ENCODE results near the gene DPYSL4.

DPYSL4 gene

DNA sequence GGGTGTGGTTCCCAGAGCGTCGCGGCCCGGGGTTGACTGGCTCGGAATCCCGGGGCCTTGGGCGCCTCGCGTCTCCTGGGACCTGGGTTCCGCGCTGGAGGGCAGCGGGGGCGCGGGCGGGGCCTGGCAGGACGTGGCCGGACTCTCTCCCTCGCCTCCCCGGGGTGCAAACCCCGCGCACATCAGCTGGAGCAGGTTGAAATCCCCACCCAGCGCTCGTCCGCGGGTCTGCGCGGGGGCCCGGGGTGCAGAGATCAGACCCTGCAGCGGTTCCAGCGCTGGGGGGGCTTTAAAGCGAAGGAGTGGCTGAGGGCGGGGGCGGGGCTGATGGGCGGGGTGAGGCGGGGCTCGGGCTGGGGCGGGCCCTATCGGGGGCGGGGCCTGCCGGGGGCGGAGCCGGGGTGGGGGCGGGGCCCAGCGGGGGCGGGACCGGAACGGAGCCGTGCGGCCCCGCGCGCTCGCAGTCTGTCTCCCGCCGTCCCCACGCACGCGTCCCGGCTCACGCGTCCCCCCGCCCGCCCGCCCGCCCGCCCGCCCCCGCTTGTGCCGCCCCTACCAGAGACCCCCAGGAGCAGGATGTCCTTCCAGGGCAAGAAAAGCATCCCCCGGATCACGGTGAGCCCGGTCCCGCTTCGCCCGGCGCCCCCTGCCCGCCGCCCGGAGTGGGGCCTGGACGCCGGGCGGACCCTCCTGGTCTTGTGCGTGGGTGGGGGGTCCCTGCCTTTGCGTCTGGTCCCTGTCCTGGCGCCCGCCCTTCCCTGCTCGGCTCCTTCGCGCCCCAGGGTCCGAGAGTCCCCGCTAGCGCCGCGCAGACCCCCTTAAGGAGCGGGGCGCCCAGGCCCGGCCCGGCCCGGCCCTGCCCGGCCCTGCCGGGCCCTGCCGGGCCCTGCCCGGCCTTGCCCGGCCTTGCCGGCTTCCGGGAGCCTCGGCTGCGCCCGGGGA lies at the start of gene DPYSL4:
DPYSL4 (plus strand) TSS at position 461 of the 942 bp plus-strand sequence; CDS start at position 577, 116 bp downstream.
- no peak for DNase-seq

DNA sequence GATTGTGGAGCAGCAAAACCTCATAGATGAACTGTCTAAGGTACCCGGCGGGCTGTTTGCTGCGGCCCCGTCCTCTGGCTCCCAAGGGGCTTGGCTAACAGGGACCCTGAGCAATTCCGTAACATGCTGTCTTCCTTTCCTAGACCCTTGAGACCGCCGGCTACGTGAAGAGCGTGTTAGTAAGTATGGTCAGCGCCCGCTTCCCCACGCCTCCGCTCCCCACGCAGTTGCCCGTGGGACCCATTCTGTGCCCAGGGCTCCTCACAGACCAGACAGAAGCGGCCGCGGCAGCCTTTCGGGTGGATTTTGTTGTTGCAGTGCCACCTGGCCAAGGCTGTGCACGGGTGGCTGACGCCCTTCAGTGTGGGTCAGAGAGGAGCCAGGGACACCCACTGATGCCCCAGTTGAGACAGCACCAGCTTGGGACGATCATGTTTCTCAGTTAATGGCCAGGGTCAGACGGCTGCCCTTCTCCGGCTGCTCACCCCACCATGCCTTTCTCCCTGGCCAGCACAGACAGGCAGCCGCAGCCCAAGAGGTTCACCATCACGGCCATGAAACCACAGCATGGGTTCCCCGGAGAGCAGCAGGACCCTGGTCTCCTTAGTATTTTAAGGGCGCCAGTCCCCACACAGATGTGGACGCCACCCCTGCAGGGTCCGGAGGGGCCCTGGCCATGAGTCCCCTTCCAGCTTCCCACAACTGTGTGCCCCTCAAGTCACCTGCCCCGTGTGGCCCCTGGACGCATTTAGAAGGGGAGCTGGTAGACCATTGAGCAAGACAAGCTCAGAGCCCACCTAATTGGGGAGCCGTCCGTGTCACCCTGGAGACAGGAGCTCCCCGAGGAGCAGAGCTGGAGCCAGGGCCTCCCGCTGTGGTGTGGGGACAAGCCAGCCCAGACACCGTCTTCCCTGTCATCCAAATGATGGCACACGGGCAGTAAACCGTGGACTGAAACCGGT lies 49.4 kb upstream of the DPYSL4 start:
- DNase-seq, result no peak

DNA sequence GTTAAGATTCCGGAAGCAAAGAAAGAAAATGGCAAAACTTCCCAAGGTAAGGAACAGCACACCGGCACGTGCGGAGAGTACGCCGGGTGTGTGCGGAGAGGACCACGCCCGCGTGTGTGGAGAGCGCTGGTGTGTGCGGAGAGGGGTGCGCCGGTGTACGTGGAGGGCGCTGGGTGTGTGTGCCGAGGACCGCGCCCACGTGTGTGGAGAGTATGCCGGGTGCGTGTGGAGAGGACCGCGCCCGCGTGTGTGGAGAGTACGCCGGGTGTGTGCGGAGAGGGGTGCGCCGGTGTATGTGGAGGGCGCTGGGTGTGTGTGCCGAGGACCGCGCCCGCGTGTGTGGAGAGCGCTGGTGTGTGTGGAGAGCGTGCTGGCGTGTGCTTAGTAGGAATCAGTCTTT lies 48.6 kb upstream of the DPYSL4 start:
- no peak for DNase-seq

DNA sequence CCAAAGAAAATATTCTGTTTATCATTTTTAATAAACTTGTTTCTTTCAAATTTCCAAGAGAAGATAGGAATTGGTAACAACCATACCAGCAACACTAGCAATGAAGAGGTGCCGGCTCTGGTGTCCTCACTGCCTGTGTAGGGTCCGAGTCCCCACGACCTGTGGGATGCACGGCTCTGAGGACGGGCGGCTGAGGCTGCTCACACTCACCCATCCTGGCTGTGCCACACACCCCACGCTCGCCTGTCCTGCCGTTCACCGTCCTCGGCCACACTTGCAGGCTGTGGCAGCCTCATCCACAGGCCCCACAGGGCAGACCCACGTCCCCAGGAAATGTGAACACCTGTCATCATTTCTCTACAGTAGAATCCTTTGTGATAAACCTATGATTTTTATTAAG lies 48.2 kb upstream of the DPYSL4 start:
- no peak for DNase-seq

DNA sequence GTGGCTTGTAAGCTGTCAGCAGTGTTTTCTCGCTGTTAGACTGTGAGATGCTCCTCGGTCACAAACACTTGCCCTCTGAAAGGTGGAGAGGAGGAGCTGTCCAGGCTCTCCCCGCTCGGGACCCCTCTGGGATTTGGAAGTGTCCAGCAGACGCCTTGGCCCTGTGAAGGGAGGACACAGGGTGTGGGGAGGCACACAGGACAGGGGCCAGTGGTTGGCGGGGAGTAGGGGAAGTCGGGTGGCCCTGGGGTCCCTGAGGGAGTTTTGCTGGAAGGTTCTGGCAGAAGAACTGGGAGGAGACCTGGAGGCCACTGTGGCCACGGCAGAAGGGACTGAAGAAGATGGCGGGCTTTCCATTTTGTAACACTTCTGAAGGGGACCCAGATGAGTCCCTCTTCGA lies 47.2 kb upstream of the DPYSL4 start:
- DNase-seq, result no peak

DNA sequence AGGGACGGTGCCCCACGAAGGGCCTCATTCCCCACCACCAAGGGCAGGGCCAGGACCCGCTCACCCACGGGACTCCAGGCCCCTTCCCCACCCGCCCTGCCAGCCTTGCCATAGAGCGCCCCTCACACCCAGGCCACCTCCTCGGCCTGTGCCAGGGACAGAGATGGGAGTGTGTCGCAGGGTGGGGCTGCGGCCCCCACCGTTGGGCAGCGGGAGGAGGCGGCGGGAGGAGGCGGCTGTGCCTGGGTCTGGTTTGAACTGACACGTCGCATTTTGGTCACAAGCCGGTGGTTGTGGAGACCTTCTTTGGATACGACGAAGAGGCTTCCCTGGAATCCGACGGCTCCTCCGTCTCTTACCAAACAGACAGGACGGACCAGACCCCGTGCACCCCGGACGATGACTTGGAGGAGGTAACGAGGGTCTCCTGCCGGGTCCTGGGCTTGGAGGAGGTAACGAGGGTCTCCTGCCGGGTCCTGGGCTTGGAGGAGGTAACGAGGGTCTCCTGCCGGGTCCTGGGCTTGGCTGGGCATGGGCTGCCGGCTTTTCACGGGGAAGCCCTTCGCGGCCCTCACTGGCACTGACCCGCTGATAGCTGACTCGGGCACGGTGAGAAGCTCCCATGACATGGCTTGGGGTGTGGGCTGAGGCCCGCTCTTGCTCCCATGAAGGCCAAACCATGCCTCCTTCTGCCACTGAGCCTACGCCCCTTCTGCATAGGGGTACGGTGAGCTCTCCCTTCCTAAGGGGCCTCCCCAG lies 46.4 kb upstream of the DPYSL4 start:
- DNase-seq, result no peak

DNA sequence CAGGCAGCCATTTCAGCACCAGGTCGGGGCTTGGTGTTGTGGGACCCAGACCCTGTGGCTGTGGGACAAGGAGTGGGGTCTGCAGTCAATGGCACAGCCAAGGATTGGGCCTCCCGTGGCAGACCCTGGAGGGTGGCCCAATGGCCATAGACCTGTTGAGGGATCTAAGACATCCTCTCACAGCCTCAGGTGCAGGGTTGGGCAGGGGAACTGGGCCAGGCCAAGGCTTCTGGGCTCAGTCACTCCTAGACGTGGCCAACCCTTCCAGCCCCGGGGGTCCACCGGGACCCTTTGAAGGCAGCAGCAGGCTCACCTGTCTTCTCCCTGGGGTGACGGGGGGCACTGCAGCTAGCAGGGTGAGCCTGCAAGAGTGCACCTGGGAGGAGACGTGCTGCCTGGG lies 45.7 kb upstream of the DPYSL4 start:
- DNase-seq, result no peak

DNA sequence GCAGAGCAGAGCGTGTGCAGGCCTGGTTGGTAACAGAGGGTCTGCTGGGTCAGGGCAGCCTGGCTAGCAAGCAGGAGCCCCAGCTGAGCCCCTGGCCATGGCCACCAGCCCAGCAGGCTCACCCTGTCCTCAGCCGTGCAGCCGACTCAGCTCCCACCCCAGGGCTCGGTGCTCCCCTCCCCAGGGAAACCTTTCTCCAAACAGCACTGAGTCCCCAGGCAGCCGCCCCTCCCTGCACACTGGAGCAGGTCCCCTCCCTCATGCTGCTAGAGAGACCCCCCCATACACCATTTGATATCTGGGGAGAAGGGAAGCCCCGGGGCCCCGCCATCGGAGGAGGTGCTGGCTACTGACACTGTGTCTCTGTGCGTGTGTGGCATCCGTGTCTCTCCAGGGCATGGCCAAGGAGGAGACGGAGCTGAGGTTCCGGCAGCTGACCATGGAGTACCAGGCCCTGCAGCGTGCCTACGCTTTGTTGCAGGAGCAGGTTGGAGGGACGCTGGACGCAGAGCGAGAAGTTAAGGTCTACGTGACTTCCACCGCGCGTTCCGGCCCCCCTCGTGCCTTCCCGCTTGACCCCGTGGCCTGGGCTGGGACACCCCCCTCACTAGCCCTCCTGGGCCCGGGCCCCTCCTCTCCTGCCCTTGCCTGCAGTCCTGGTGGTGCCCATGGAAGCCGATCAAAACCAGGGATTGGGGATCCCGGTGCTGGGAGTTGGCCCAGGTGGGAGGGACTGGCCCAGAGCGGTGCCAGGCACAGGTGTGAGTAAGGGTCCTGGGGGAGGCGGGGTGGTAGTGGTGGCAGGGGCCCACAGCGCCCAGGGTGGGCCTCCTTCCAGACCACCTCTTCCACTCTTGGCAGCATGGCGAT lies 45.0 kb upstream of the DPYSL4 start:
- no peak for DNase-seq

DNA sequence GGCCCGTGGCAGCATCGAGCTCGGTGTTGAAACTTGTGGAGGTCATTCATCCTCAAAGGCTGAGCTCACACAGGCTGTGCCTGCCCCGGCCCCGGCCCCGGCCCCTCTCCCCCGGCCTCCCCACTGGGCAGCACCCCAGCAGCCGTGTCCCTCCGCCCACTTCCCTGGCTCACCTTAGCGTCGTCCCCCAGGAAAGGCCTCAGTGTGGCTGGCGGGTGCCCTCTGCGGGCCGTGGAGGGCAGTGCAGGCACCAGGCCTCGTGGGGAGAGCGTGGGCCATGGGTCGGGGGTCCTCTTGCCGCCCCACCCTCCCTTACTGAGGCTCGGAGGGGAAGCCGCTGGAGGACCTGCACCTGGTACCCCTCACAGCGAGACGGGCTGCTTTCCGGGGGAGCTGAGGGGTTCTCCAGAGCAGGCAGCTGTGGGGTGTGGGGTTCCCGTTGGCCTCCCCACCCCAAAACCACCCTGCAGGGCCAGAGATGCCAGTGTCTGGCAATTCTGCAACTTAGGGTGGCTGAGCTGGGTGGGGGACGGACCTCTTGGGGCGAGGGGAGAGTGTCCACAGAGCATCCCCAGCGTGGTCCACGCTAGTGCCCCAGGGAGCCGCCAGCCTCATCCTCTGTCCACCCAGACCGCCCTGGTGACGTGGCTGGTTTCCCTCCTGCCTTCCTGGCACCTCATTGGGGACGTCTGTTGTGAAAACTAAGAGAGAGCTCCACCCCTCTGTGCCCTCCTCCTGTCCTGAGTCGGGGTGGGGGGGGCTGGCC lies 44.2 kb upstream of the DPYSL4 start:
- peak; percentile 57 for DNase-seq

DNA sequence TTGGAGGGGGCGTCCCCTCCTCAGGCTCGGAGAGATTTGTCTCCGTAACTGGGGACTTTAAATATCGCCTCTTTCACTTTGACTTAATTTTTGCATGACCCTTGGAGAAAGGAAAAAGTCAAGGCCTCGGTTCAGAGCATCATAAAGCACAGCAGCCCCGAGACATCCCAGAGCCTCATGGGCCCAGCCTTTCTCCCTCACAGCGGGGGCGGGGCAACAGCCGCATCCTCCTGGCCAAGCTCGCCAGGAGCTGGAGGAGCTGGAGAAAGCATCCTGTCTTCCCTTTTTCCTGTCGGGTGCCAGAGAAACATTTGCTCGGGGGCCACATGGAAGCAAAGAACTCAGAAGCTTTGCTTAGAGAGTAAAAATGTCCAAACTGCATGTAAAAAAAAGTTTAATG lies 43.6 kb upstream of the DPYSL4 start:
- no peak for DNase-seq

DNA sequence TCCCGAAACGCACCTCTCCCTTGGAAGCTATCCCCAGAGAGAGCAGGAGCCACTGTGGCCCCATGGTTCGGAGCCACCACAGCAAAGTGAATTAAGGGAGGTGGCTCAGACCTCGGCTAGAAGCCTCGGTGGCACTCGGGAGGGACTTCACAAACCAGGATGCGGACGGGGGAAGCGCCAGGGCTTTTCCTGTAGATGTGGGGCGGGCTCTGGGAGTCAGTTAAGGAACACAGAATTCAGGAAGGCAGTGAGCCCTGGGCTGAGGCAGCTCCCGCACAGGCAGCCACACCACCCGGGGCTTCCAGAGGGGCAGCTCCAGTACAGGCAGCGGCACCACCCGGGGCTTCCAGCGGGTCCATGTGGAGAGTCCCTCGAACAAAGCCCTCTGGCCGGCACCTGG lies 42.7 kb upstream of the DPYSL4 start:
- DNase-seq, result no peak

DNA sequence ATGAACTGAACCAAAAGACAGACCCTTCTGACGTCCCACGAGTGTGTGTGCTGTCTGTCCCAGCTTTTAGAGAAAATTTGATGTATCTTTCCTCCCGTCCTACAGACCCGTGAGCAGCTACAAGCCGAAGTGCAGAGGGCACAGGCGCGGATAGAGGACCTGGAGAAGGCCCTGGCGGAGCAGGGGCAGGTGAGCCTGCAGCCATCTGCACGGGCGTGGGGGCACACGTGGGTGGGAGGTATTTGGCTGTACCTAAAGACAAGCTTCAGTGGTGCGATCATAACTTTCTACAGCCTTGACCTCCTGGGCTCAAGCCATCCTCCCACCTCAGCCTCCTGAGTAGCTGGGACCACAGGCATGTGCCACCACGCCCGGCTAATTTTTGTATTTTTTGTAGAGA lies 41.7 kb upstream of the DPYSL4 start:
- DNase-seq, result no peak

DNA sequence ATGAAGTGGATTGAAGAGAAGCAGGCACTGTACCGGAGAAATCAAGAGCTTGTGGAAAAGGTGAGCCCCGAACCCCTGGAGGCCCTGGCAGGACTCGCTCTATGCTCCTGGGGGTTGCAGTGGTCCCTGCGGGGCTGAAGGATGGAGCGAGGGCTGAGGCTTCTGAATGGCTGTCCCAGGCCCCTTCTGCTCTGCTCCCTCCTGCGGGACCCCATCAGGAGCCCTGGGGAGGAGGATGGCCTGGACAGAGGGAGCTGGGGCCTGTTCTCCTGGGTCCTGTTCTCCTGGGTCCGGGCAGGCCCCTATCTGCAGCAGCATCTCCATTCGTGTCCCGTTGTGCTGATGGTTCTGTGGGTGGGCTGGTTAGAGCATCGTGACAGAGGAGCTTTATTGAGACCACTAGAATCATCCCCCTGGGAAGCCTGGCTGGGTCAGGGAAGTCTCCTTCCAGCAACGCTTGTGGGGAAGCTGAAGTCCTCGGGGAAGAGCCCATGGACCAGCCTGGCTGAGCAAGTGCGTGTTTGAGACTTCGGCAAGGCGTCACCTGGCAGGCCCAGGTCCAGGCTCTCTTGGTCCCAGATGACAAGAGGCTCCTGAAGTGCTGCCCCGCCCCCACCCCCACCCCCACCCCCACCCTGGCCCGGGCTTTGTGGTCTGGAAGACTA lies 41.1 kb upstream of the DPYSL4 start:
- DNase-seq, result no peak

DNA sequence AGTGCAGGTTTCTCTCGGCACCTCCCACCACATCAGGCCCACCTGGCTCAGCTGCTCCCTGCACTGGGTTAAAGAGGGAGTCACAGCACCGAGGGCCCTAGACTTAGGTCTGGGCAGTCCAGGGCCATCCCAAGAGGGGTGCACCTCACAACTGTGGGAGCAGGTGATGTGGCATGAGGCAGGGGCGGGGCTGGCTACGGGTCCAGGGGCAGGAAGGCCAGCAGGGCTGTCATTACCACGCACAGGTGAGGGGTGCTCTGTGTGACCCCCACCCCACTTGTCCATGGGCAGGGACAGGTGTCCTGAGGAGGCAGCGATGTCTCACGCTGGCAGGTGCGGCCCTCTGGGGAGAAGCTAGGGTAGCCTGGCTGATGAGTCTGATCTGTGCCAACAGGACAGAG lies 40.5 kb upstream of the DPYSL4 start:
- DNase-seq, result no peak

DNA sequence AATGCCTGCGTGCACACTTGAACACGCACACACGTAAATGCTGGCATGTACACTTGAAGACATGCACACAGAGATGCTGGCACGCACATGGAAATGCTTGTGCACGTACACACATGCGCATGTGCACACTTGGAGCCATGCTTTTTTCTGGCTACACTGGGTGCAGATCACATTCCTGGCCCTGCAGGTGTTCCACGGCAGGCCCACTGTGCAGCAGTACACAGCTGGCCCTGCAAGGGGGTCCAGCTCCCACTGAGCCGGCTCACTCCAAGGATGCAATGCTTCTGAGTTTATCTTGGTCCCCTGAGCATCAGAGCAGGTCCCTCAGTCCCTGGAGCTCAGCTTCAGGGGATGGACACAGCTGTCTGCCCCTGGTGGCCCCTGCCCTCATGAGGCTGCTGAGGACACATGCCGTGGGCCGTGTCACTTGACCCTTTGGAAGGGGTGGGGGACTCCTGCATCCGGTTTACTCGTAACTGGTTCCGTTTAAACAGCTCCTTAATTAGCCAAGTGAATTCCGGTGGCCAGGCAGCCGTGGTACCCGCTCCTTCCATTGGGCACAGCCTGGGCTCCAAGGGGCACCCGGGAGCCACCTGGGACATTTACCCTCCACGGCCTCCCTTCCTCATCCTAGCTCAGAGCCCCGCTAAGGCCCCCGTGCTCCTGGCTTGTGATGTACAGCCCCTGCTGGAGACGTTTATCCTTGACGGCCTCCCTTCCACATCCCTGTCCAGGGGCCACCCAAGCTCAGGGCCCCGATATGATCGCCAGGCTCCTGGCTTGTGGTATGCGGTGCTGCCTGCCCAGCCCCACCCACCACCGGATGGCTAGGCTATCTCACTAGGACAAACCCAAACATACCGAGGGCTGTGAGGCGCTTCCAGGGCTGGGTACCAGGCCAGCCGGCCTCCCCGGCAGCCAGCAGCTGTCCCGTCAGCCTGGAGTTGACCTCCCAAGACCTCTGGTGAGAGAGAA lies 39.5 kb upstream of the DPYSL4 start:
- DNase-seq, result no peak

DNA sequence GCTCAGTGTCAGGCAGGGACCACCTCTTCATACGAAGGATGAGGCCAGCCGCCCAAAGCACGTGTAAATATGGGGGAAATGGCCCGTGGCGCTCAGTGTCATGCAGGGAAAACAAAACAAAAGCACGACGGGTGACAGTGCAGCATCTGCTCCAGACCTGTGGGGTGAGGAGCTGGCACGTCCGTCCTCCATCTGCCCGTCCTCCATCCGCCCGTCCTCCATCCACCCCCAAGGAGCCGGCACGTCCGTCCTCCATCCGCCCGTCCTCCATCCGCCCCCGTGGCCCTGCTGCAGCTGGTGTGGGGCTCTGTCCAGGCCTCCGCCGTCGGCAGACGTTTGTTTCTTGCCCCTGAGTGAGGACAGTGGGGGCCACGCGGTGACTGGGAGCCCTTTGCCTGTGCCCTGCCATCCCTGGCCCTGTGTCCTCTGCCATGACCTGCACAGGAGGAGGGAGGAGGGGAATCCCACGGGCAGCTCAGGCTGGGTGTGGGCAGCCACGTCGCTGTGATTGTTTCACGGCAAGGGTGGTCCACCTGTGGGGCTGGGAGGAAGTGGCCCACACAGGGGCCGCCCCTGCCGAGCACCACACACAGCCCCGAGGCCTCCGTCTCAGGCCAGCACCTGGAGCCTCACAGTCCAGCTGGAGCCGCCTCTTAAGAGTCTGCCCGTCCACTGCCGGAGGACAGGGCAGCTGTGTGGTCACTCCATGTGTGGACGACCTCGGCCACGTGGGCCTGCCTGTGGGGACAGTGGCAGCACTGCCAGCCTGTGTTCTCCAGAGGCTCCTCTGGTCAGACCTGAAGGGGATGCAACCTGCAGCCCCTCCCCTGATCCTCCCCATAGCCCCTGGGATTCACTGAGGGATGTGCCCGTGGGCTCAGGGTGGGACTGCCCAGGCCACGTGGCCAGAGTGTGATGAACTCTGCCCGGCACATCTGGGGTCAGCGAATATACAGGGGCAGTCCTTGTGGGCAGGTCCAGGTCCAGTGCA lies 38.2 kb upstream of the DPYSL4 start:
- DNase-seq, result no peak

DNA sequence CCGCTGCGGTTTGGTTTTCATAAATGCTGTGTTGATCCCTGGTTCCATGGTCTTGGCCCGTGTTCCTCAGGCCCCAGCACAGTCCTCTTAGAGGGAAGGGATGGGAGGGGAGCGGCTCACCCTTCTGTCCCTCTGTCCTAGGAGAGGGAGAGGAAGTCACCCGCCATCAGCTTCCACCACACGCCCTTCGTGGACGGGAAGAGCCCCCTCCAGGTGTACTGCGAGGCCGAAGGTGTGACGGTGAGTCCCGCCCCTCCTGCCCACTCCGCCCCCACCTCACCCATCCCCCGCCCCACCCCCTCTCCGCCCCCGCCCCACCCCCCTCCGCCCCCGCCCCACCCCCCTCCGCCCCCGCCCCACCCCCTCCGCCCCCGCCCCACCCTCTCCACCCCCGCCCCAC lies 37.5 kb upstream of the DPYSL4 start:
- no peak for DNase-seq

DNA sequence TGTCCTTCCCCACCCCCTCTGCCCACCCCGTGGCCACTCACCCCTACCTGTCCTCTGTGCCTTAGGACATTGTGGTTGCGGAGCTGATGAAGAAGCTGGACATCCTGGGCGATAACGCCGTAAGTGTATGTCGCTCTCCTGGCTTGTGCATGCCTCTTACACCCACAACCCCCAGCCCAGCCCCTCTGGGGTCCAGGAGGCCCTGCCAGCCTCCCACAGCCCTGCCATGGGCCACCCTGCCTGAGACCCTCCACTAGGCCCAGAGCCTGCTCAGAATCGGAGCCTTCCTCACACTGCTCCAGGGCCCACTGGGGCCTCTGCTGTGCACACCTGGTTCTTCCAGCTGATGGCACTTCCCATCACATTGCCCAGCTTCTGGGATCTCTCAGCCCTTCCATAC lies 36.8 kb upstream of the DPYSL4 start:
- DNase-seq, result no peak
